Right cardiac atrium (tissue), 5 donors: ENCODE data around the gene BCAT1. TPM values are rescaled to one million over a fixed set of nuclear protein-coding genes. Genes with fewer than 3 reads are reported as not detected.
"Not testable (repeated sequence)": the region's sequence is repeated elsewhere in the genome, so short reads cannot be mapped to it uniquely, and the experiment has no call there.

Experiments
- ATAC-seq, 2 donors: fragments of 200-7000 bp; cut with Tn5 transposase; one replicate each; pipeline versions ENCODE4 v1.8.0 to v1.9.1; 2020; ENCODE audit warnings: moderate library complexity in 2 of 2, mild to moderate bottlenecking in 1 of 2
- DNase-seq, 3 donors: peaks; one replicate each; pipeline ENCODE4 v3.0.0-alpha.2; 2020
- H3K27ac ChIP-seq: one replicate; pipeline ENCODE4 v1.5.1; 2013; ENCODE audit warnings: mild to moderate bottlenecking, low read length, control low read depth, moderate library complexity
- H3K27me3 ChIP-seq: one replicate; pipeline ENCODE4 v1.6.1; 2013; ENCODE audit not compliant: control insufficient read depth, insufficient read depth
- H3K4me1 ChIP-seq: one replicate; pipeline ENCODE4 v1.6.1; 2013; ENCODE audit warnings: low read length; ENCODE audit not compliant: control insufficient read depth, insufficient read depth
- H3K4me3 ChIP-seq: one replicate; pipeline ENCODE4 v1.5.1; 2013; ENCODE audit warnings: low read length, control low read depth
- H3K9me3 ChIP-seq: one replicate; pipeline ENCODE4 v1.6.1; 2013; ENCODE audit warnings: low read length; ENCODE audit not compliant: control insufficient read depth
- WGBS: extraction: QIAGEN DNeasy Blood & Tissue Kit; methylation state at CpG from one replicate; pipeline ENCODE4 v1.1.7; 2013; 5-methylcytosine and 5-hydroxymethylcytosine counted together
- intact Hi-C, 4 donors: fragments of 100-400 bp; cut with DNase I; formaldehyde crosslinking; loops; one replicate each; pipeline versions ENCODE4 v1.11.0 to v1.14.0; 2022 to 2023
- polyA plus RNA-seq: library from polyadenylated mRNA; stranded (reverse); fragments of 200-250 nt; gene quantifications from one replicate; pipeline ENCODE4 v1.2.3, GENCODE V29; 2013
- total RNA-seq, 4 donors: library from RNA; stranded (reverse); fragmentation: NEBNext Ultra II Directional; extraction: Animal tissue kit (Norgen Biotek cat#: 25700); gene quantifications; one replicate each; pipeline ENCODE4 v1.2.1, GENCODE V29; 2021
- donor health status: healthy with polysubstance abuse.
- donor health status: DM: no; HTN: yes; CAD: no.
- donor health status: DM: no; HTN: no; CAD: no.
- donor health status: DM: no; HTN: yes; CAD: no; lungs with severe emphysema.
- donor health status: DM: yes; HTN: yes; CAD: no.

Gene BCAT1
- total and polyA plus RNA-seq, 5 donors: 0.86 to 9.0 (median 5.7) TPM

DNA sequence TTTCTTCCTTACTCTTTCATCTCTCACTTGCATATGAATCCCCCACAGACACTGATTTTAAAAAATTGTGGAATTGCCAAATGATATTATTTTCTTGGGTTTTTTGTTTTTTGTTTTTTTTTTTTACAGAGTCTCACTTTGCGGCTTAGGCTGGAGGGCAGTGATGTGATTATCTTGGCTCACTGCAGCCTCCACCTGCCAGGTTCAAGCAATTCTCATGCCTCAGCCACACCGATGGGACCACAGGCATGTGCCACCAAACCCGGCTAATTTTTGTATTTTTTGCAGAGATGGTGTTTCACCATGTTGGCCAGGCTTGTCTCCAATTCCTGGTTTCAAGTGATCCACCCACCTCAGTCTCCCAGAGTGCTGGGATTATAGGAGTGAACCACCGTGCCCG lies 68.2 kb downstream of the BCAT1 start:
- WGBS: 97% methylated on average over 5 of the region's 5 CpGs
- H3K9me3 ChIP-seq: no peaks in the 10 kb centered on the region
- no peak overlapping the region for H3K27ac ChIP-seq
- no peaks in the 10 kb centered on the region for H3K27me3 ChIP-seq
- intact Hi-C loops: no loop called here
- no peaks in the 10 kb centered on the region for H3K4me1 ChIP-seq
- DNase-seq (no peak), ATAC-seq (no peak)
- no peak overlapping the region for H3K4me3 ChIP-seq

DNA sequence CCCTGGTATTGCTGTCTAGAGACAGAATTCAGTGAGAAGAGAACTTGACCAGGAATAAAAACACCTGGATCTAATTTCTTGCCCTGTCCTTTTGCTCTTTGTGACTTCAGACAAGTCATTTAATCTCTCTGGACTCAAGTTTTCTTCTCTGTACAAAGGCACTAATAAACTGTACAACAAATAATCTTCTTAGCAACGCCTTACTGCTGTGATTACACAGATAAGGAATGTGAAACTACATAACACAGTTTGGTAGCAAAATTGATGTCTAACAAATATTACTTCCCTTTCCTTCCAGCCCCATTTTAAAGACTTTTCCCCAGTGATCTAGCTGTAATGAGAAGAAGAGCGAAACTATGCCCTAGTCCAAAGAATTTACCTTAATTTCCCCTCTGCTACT lies 69.3 kb downstream of the BCAT1 start:
- DNase-seq (no peak), ATAC-seq (no peak)
- Histone ChIP-seq H3K4me1 (no peaks in the 10 kb centered on the region), H3K4me3 (no peak overlapping the region), H3K27ac (no peak overlapping the region), H3K27me3 (no peaks in the 10 kb centered on the region), H3K9me3 (no peaks in the 10 kb centered on the region)
- intact Hi-C loops: no loop called here
- WGBS: 69% methylated on average over 2 of the region's 2 CpGs

DNA sequence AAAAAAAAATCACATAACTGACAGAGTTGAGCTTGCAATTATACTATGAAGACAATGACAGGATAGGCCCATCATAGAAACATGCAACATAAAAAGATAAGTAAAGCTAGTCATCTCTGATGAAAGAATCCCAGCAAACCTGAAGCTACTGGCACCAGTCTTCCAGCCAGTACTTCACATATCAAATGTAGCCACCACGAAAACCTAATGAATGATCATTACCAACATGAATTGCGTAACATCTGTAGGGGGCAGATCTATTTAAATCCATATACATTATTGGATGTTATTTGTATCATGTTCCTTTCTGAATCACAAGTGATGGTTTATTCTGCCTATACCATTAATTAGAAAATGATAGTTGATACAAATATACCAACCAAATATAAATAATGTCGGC lies 73.9 kb downstream of the BCAT1 start:
- no peak overlapping the region for H3K27ac ChIP-seq
- H3K27me3 ChIP-seq: no peaks in the 10 kb centered on the region
- H3K9me3 ChIP-seq: no peaks in the 10 kb centered on the region
- H3K4me3 ChIP-seq: no peak overlapping the region
- WGBS: 98% methylated on average over 3 of the region's 3 CpGs
- ATAC-seq: no peak
- DNase-seq: no peak
- H3K4me1 ChIP-seq: no peaks in the 10 kb centered on the region
- intact Hi-C loops: no loop called here

- WGBS: 84% methylated on average over 1 of the region's 1 CpG
- H3K27me3 ChIP-seq: no peaks in the 10 kb centered on the region
- intact Hi-C loops: no loop called here
- no peak overlapping the region for H3K4me3 ChIP-seq
- ATAC-seq (no peak), DNase-seq (no peak)
- no peaks in the 10 kb centered on the region for H3K4me1 ChIP-seq
- no peak overlapping the region for H3K27ac ChIP-seq
- no peaks in the 10 kb centered on the region for H3K9me3 ChIP-seq
Measured at GRCh38 chr12:24872211-24872610, 76.7 kb downstream of the BCAT1 start.

- H3K9me3 ChIP-seq, H3K27me3 ChIP-seq, H3K4me1 ChIP-seq, H3K4me3 ChIP-seq, H3K27ac ChIP-seq, ATAC-seq, intact Hi-C loops: not testable (repeated sequence)
- 97% methylated on average over 24 of the region's 24 CpGs for WGBS
- peak in 1 of 3 donors; percentile 45 for DNase-seq
Measured at GRCh38 chr12:24866139-24866538, 82.8 kb downstream of the BCAT1 start.

- ATAC-seq: no peak
- H3K4me3 ChIP-seq: no peak overlapping the region
- DNase-seq: no peak
- no peaks in the 10 kb centered on the region for H3K4me1 ChIP-seq
- H3K27me3 ChIP-seq: no peaks in the 10 kb centered on the region
- H3K27ac ChIP-seq: no peak overlapping the region
- H3K9me3 ChIP-seq: no peaks in the 10 kb centered on the region
- intact Hi-C loops: no loop called here
Measured at GRCh38 chr12:24864796-24865125, 84.1 kb downstream of the BCAT1 start.

DNA sequence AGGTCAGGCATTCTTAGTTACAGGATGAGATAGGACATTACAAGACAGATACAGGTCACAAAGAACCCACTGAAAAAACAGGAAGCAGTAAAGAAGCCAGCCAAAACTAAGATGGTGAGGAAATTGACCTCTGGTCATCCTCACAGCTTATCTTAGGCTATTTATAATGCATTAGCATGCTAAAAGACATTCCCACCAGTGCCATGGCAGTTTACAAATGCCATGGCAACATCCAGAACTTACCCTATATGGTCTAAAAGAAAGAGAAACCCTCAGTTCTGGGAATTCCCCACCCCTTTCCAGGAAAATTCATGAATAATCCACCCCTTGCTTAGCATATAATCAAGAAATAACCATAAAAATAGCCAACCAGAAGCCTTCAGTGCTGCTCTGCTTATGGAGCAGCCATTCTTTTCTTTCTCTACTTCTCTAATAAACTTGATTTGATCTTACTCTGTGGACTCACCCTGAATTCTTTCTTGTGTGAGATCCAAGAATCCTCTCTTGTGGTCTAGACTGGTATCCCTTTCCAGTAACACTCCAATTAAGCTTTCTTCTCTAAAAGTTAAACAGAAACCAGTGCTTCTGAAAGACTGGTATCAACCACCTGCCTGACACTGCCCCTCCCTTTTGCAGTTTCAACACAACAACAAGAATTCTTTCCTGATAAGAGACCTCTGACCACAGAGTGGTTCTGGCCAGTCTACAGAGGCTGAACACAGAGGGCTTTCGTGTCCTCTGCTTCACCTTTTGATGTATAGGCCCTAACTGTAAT lies 86.9 kb downstream of the BCAT1 start:
- 83% methylated on average over 1 of the region's 1 CpG for WGBS
- ATAC-seq (no peak), DNase-seq (no peak)
- no peaks in the 10 kb centered on the region for H3K27me3 ChIP-seq
- no peak overlapping the region for H3K27ac ChIP-seq
- H3K9me3 ChIP-seq: no peaks in the 10 kb centered on the region
- intact Hi-C loops: no loop called here
- no peaks in the 10 kb centered on the region for H3K4me1 ChIP-seq
- H3K4me3 ChIP-seq: no peak overlapping the region

- no peaks in the 10 kb centered on the region for H3K27me3 ChIP-seq
- no peak overlapping the region for H3K27ac ChIP-seq
- no peaks in the 10 kb centered on the region for H3K9me3 ChIP-seq
- no peak for DNase-seq
- no peak overlapping the region for H3K4me3 ChIP-seq
- ATAC-seq: no peak
- no peaks in the 10 kb centered on the region for H3K4me1 ChIP-seq
- intact Hi-C loops: no loop called here
Measured at GRCh38 chr12:24860546-24860945, 88.4 kb downstream of the BCAT1 start.

DNA sequence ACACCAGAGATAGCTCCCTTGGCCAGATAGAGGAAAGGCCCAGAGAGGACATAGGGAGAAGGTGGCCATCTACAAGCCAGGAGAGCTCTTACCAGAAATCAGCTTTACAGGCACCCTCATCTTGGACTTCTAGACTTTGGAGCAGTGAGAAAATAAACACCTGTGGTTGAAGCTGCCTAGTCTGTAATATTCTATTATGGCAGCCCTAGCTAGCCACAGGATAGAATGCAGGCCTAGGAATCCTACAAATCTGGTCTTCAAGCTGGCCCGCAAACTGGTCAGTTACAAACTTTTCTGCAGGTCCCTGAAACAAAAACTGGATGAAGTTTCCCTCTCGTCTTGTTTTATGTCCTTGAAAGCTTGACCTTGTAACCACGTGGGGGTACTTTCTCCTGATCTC lies 92.4 kb downstream of the BCAT1 start:
- no peaks in the 10 kb centered on the region for H3K9me3 ChIP-seq
- intact Hi-C loops: no loop called here
- 85% methylated on average over 3 of the region's 3 CpGs for WGBS
- no peak for ATAC-seq
- no peaks in the 10 kb centered on the region for H3K27me3 ChIP-seq
- no peak overlapping the region for H3K4me3 ChIP-seq
- no peaks in the 10 kb centered on the region for H3K4me1 ChIP-seq
- H3K27ac ChIP-seq: no peak overlapping the region
- DNase-seq: no peak

GRCh38 chr12:24854908-24855307 lies 94.0 kb downstream of the BCAT1 start:
- ATAC-seq (no peak), DNase-seq (no peak)
- 59% methylated on average over 6 of the region's 6 CpGs for WGBS
- intact Hi-C loops: no loop called here
- H3K4me1 ChIP-seq: no peaks in the 10 kb centered on the region
- H3K9me3 ChIP-seq: no peaks in the 10 kb centered on the region
- H3K27ac ChIP-seq: no peak overlapping the region
- no peak overlapping the region for H3K4me3 ChIP-seq
- no peaks in the 10 kb centered on the region for H3K27me3 ChIP-seq

- no peaks in the 10 kb centered on the region for H3K4me1 ChIP-seq
- intact Hi-C loops: no loop called here
- no peak overlapping the region for H3K4me3 ChIP-seq
- H3K27me3 ChIP-seq: no peaks in the 10 kb centered on the region
- ATAC-seq (no peak), DNase-seq (no peak)
- no peak overlapping the region for H3K27ac ChIP-seq
- WGBS: 79% methylated on average over 1 of the region's 1 CpG
- H3K9me3 ChIP-seq: no peaks in the 10 kb centered on the region
Measured at GRCh38 chr12:24854017-24854416, 94.9 kb downstream of the BCAT1 start.

DNA sequence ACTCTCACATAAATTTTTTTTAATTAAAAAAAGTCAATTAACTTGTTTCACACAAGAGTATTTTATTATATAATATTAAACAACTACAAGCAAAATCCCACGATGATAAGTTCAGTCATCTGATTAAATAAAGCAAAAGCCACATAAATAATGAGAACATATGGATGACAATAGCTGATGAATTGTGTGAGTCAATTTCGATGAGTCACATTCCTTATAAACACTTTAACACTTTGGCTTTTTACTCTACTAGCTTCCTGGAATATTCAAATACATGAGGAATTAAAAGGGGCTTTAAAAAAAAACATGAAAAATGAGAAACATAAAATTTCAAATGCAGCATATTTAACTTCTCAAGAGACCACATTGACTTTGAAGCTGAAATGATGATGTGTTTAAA lies 95.3 kb downstream of the BCAT1 start:
- Histone ChIP-seq H3K27me3 (no peaks in the 10 kb centered on the region), H3K27ac (no peak overlapping the region), H3K4me1 (no peaks in the 10 kb centered on the region), H3K9me3 (no peaks in the 10 kb centered on the region), H3K4me3 (no peak overlapping the region)
- ATAC-seq (no peak), DNase-seq (no peak)
- intact Hi-C loops: no loop called here
- WGBS: 72% methylated on average over 2 of the region's 2 CpGs
